Osteocyte (in vitro differentiated cells): ENCODE measurements around the gene CXCL14. TPM values are rescaled to one million over a fixed set of nuclear protein-coding genes. Genes with fewer than 3 reads are reported as not detected.

ENCODE experiments used
- DNase-seq: peaks from one replicate; pipeline ENCODE4 v3.0.0; 2021; ENCODE audit warnings: mixed read lengths; ENCODE audit not compliant: unreplicated experiment; ENCODE audit errors: extremely low spot score
- H3K27ac Mint-ChIP-seq: one replicate; pipeline ENCODE4 v1.8.0; 2021; ENCODE audit warnings: mild to moderate bottlenecking, mixed read lengths; ENCODE audit not compliant: unreplicated experiment
- H3K27me3 Mint-ChIP-seq: one replicate; pipeline ENCODE4 v1.8.0; 2021; ENCODE audit warnings: mixed read lengths; ENCODE audit not compliant: unreplicated experiment
- H3K36me3 Mint-ChIP-seq: one replicate; pipeline ENCODE4 v1.8.0; 2021; ENCODE audit warnings: mixed read lengths; ENCODE audit not compliant: unreplicated experiment
- H3K4me1 Mint-ChIP-seq: one replicate; pipeline ENCODE4 v1.8.0; 2021; ENCODE audit warnings: mixed read lengths; ENCODE audit not compliant: unreplicated experiment
- H3K4me3 Mint-ChIP-seq: one replicate; pipeline ENCODE4 v1.8.0; 2021; ENCODE audit warnings: mild to moderate bottlenecking, moderate library complexity, mixed read lengths; ENCODE audit not compliant: unreplicated experiment
- H3K9me3 Mint-ChIP-seq: one replicate; pipeline ENCODE4 v1.8.0; 2021; ENCODE audit warnings: mixed read lengths; ENCODE audit not compliant: unreplicated experiment
- total RNA-seq: library from RNA; stranded (reverse); gene quantifications from 2 replicates; pipeline ENCODE4 v1.2.1, GENCODE V29; 2021
- TF ChIP-seq, protein P1 (sequence below): fragments of 200-600 bp; sonication (generic); IDR thresholded peaks from 2 replicates; pipeline ENCODE4 v1.5.0; 2021; ENCODE audit warnings: antibody characterized with exemption, mild to moderate bottlenecking, moderate library complexity

CXCL14 gene
- total RNA-seq, 1 donor from 2014 or later = 0.16 TPM

DNA sequence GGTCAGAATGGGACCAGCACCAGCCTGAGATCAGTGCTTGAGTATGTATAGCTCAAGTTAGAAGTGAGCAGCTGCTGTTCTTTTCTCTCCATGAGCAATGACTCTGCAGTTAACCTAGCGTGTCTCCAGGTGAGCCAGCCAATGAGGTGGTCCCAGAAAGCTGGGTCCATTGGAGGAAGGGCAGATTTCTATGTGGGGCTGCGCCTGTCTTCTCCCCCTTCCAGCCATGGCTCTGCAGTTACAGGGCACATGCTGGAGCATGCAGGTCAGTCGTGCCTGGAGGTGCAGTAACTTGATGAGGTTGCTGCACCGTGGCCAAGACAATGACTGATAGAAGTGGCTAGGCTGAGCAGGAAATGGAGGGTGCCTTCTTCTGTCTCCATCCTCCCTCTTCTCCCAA lies 29.6 kb upstream of the CXCL14 start:
- TF ChIP-seq, protein P1, sequence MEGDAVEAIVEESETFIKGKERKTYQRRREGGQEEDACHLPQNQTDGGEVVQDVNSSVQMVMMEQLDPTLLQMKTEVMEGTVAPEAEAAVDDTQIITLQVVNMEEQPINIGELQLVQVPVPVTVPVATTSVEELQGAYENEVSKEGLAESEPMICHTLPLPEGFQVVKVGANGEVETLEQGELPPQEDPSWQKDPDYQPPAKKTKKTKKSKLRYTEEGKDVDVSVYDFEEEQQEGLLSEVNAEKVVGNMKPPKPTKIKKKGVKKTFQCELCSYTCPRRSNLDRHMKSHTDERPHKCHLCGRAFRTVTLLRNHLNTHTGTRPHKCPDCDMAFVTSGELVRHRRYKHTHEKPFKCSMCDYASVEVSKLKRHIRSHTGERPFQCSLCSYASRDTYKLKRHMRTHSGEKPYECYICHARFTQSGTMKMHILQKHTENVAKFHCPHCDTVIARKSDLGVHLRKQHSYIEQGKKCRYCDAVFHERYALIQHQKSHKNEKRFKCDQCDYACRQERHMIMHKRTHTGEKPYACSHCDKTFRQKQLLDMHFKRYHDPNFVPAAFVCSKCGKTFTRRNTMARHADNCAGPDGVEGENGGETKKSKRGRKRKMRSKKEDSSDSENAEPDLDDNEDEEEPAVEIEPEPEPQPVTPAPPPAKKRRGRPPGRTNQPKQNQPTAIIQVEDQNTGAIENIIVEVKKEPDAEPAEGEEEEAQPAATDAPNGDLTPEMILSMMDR = no peak
- H3K4me3 Mint-ChIP-seq = no peak overlapping the region
- no peak overlapping the region for H3K27ac Mint-ChIP-seq
- DNase-seq = peak; percentile 74
- H3K9me3 Mint-ChIP-seq = no peaks in the 10 kb centered on the region
- no peaks in the 10 kb centered on the region for H3K36me3 Mint-ChIP-seq
- peaks cover 41% of the 10 kb centered on the region for H3K27me3 Mint-ChIP-seq
- no peaks in the 10 kb centered on the region for H3K4me1 Mint-ChIP-seq

DNA sequence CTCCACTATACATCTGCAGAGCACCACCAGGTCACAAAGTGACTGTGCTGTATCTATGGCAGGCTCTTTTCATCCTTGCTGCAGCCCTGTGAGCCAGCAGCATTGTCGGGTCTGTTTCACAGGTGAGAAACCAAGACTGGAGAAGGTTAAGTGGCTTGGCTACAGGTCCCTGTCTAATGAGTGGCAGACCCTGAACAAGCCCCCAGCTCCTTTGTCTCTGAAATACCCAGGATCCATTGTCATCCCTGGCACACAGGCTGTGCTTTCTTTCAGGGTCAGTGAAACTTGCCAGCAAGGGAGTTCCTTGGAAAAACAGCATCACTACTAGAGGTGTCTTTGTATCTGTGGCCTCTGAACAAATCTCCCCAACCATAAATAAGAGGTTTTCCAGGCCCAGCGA lies 27.6 kb upstream of the CXCL14 start:
- no peaks in the 10 kb centered on the region for H3K36me3 Mint-ChIP-seq
- H3K4me1 Mint-ChIP-seq = no peaks in the 10 kb centered on the region
- H3K9me3 Mint-ChIP-seq = no peaks in the 10 kb centered on the region
- H3K27ac Mint-ChIP-seq = no peak overlapping the region
- TF ChIP-seq, protein P1 = no peak
- peaks cover 32% of the 10 kb centered on the region for H3K27me3 Mint-ChIP-seq
- no peak overlapping the region for H3K4me3 Mint-ChIP-seq
- DNase-seq = peak; percentile 34

DNA sequence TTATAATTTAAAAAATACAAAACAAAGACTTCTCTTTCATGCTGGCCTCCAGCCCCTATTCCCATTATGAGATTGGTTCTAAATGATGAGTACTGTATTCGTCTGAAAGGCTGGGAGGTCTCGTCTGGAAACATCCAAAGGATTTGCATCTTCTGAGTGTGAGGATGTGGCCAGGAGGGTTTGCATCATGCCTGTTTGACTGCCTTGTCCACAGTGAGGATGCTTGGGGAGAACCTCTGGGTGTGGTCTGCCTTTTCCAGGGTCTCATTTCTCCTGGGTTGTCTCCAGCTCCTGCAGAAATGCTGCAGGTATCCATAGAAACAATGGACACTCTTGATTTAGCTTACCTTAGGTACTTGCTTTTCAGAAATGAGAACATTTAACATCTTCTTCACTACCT lies 26.4 kb upstream of the CXCL14 start:
- no peaks in the 10 kb centered on the region for H3K9me3 Mint-ChIP-seq
- H3K4me1 Mint-ChIP-seq = no peaks in the 10 kb centered on the region
- no peak overlapping the region for H3K4me3 Mint-ChIP-seq
- no peaks in the 10 kb centered on the region for H3K36me3 Mint-ChIP-seq
- DNase-seq = peak; percentile 27
- TF ChIP-seq, protein P1 = no peak
- H3K27ac Mint-ChIP-seq = no peak overlapping the region
- peaks cover 34% of the 10 kb centered on the region for H3K27me3 Mint-ChIP-seq

DNA sequence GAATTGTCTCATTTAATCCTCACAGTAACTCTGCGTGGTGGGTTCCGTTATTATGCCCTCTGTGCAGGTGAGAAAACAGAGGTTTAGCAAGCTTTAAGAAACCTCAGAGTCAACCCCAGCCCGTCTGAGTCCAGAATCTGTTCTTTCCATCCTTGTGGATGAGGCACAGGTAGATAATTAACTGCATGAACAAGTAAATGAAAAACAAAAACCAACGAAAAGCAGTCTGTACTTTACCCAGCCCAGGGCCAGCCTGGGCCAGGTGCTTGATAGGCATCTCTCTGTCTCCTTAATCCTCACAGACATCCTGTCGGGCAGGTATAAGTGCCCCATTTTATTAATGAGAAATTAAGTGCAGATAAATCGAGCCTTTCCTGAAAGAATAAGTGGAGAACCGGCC lies 25.3 kb upstream of the CXCL14 start:
- H3K4me3 Mint-ChIP-seq = no peak overlapping the region
- TF ChIP-seq, protein P1 = no peak
- H3K9me3 Mint-ChIP-seq = no peaks in the 10 kb centered on the region
- H3K4me1 Mint-ChIP-seq = no peaks in the 10 kb centered on the region
- H3K27me3 Mint-ChIP-seq = peaks cover 29% of the 10 kb centered on the region
- peak; percentile 59 for DNase-seq
- no peak overlapping the region for H3K27ac Mint-ChIP-seq
- no peaks in the 10 kb centered on the region for H3K36me3 Mint-ChIP-seq

DNA sequence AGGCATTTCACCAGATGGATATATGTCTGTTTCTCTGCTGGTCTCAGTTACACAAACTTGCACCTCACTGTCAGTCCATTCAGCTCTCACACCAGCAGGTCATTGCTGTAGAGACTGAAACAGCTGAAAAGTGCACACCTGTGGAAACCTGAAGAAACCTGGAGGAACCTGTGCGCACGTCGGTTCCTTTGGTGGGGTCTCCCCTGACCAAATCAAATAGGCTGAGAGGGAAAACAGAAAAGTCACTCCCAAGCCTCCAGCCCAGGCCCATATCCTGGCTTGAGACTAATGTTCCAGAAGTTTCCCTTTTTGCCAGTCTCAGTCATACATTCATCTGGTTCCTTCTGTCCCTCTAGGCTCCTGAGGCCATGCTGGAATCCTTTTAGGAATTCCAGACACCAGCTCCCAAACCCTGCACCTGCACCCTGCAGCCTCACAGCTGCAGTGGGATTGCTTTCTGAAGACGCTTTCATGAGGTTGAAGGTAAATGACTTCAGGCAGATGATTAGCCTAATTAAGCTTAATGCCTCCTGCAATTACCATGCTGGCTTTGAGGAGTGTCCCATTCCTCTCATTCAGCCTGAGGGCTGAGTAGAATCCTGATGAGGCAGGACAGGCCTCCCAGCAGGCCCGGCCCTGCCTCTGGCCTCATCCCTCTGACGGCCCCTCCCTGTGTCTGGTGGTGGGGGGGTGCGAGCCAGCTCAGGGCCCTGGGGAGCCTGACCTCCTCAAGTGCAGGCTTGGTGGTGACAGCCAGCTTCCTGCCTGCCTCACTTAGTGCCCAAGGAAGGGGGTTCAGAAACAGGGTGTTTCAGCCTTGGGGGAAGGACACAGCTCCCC lies 24.3 kb upstream of the CXCL14 start:
- H3K36me3 Mint-ChIP-seq = no peaks in the 10 kb centered on the region
- H3K9me3 Mint-ChIP-seq = no peaks in the 10 kb centered on the region
- H3K27me3 Mint-ChIP-seq = peaks cover 21% of the 10 kb centered on the region
- no peak for DNase-seq
- no peak overlapping the region for H3K27ac Mint-ChIP-seq
- H3K4me1 Mint-ChIP-seq = no peaks in the 10 kb centered on the region
- no peak overlapping the region for H3K4me3 Mint-ChIP-seq
- TF ChIP-seq, protein P1 = no peak
